ENCODE results near the gene IFI44L.

IFI44L gene

DNA sequence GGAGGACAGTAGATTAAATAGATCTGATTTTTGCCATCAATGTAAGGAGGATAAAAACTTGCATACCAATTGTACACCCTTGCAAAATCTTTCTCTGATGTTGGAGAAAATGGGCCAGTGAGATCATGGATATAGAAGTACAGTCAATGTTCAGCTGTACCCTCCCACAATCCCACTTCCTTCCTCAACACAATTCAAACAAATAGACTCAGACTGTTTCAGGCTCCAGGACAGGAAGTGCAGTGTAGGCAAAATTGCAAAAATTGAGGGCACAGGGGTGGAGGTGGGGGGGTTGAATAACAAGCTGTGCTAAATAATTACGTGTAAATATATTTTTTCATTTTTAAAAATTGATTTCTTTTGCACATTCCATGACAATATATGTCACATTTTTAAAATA is 25.5 kb downstream of the IFI44L start:
- no peak for DNase-seq

DNA sequence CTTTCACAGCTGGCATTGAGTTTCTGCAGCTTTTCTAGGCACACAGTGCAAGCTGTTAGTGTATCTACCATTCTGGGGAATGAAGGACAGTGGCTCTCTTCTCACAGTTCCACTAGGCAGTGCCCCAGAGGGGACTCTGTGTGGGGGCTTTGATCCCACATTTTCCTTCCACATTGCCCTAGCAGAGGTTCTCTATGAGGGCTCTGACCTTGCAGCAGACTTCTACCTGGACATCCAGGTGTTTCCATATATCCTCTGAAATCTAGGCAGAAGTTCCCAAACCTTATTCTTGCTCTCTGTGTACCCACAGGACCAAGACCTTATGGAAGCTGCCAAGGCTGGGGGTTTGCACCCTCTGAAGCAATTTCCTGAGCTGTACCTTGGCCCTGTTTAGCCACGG is 27.0 kb downstream of the IFI44L start:
- DNase-seq: no peak

DNA sequence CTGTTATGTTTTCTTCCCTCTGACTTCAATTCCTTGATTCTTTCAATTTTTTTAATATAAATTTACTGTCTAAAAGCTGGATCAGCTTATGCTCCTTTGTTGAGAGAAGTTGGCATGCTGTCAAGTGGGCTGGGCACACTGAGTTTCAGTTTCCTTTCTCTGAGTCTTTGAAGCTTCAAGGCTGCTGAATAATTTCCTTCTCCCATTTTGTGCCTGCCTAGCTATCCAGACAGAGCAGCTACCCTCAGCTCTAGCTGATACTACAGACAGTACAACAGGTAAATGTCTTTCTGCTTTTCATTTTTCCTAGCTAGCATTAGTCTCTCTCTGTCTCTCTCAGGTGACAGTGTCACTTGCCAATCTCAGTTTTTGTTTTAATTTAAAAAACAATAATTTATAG is 29.4 kb downstream of the IFI44L start, which contains the start of gene IFI44:
TSS of gene IFI44 (plus strand) at position 204 of the 400 bp plus-strand sequence. CDS start 365 bp downstream, outside the sequence.
- DNase-seq: peak; percentile 69

DNA sequence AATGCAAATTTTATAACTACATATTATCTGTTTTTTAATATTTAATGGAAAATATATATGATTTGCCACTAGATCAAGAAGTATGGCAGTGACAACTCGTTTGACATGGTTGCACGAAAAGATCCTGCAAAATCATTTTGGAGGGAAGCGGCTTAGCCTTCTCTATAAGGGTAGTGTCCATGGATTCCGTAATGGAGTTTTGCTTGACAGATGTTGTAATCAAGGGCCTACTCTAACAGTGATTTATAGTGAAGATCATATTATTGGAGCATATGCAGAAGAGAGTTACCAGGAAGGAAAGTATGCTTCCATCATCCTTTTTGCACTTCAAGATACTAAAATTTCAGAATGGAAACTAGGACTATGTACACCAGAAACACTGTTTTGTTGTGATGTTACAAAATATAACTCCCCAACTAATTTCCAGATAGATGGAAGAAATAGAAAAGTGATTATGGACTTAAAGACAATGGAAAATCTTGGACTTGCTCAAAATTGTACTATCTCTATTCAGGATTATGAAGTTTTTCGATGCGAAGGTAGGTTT is 29.9 kb downstream of the IFI44L start:
- DNase-seq: no peak

DNA sequence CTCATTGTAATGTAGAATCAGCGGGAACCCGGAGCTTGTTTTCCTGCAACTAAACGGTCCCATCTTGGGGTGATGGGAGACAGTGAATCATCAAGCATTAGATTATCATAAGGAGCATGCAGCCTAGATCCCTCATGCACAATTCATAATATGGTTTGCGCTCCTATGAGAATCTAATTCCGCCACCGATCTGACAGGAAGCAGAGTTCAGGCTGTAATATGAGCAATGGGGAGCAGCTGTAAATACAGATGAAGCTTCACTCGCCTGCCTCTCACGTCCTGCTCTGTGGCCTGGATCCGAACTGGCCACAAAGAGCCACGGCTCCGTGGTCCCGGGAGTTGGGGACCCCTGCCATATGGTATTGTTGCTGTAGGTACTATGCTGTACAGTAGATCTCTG is 31.0 kb downstream of the IFI44L start:
- no peak for DNase-seq

DNA sequence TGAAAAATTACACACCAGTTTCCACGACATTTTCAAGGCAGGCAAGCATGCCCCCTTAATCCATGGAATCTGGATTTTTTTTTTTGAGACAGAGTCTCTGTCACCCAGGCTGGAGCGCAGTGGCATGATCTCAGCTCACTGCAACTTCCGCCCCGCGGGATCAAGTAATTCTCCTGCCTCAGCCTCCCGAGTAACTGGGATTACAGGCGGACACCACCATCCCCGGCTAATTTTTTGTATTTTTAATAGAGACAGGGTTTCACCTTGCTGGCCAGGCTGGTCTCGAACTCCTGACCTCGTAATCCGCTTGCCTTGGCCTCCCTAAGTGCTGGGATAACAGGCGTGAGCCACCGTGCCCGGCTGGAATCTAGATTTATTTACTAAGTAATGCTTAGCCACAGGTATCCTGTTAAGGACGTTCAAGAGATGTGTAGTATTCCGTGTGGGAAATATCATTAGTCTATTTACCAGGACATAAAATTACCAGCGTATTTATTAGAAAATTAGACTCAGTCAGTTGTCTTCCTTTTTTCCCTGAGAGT is 31.8 kb downstream of the IFI44L start:
- no peak for DNase-seq

DNA sequence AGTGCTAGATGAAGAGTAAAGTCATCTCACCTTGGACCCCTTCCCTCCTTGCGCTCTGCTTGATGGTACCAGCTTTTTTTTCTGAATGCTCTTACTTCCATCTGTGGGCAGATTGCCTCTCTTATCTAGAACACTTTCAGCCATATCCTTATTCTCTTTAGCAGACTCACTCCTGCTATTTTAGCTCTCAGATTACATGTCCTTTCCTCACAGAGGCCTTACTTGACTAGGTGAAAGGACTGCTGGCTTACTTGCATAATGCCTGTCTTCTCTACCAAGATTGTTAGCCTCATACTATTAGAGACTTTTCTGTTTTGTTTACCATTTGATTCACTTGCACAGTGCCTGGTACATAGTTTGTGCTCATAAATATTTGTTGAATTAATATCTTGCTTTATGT is 38.7 kb downstream of the IFI44L start:
- DNase-seq: no peak

DNA sequence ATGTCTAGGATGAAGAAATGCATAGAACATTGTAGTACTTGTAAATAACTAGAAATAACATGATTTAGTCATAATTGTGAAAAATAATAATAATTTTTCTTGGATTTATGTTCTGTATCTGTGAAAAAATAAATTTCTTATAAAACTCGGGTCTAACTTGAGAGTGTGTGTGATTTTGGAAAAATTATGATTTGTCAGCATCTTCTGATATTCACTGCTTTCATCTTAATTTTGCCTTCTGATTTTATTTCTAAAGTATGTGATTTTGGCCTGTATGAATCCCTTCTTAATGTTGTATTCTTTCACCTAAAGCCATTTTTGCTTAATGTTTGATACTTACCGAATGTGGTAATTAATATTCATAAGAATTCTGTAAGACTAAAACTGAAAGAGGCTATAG is 43.7 kb downstream of the IFI44L start:
- no peak for DNase-seq

DNA sequence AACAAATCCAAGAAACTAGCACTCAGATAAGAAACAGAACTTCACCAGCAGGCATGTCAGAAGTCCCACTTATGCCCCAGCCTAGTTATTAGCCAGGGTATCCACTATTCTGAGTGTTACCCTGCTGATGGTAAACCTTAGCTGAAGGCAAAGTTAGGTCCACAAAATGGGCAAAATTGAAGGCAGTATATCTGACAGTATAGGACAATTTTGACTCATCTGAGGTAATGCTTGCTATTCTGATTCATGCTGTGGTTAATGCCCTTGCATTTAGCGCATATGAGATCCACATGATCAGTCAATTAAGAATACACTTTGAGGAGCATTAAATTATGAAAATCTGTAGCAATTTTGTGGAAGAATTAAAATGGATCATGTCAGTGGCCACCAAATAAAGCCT is 44.5 kb downstream of the IFI44L start:
- no peak for DNase-seq

DNA sequence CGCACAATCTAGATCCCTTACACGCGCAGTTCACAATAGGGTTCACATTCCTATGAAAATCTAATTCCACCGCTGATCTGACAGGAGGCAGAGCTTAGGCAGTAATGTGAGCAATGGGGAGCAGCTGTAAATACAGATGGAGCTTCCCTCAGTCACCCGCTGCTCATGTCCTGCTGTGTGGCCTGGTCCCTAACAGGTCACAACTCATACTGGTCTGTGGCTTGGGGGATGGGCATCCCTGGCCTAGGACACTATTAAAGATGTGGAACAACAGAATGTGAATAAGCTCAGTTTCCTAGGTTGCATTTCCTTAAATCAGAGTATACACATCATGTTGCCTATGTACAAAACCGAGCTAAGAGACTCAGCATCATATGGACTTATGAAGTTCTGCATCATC is 45.6 kb downstream of the IFI44L start:
- no peak for DNase-seq

DNA sequence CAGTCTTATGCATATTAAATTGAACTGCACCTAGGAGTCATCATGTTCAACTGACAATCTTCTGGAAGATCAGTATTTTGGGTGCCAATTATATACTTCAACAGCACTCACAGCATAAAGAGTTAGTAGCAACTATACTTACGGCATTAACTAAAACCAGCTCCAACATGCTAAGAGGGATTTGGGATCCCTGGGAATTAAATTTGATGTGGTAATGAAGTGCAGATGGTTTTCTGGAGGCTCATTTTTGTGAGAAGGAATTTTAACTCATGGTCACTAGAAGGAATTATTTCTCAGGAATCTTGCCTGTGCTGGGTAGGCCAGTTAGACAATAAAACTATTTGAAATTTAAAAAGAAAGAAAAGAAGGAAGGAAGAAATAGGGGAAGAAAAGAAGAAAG is 47.7 kb downstream of the IFI44L start:
- DNase-seq: no peak

DNA sequence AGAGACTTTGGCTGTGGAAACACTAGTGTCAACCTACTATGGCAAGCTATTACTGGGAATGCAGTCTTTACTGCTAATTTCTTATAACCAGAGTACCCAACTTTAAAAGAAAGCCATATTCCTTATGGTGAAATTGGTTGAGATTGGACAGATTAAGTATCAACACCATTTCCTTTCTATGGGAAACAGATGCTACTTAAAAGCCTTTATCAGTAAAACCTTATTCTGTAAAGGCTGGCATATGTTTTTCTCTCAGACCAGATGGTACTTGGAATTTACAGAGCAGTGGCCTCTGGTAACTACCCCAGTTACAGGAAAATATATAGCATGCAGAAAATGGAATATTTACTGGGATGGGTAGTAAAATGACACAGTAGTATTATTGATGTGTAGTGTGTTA is 48.2 kb downstream of the IFI44L start:
- DNase-seq: no peak

DNA sequence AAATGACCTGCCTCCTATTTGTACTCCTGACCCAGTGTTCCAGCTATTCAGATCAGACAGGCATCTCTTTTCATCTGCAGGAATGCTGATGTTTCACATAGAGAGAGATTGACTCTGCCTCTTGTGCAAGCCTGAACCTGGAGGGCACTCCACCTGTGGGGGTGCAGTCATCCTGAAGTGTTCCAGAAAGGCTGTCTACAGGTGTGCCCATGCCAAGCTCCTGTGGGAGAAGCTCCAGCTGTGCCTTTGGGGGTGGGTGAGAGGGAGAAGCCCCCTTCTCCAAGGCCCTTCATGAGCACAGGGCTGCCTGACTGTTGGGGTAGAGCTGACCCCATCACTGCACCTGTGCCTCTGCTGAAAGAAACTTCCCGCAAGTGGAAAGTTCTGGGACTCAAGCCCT is 52.2 kb downstream of the IFI44L start:
- DNase-seq: no peak

DNA sequence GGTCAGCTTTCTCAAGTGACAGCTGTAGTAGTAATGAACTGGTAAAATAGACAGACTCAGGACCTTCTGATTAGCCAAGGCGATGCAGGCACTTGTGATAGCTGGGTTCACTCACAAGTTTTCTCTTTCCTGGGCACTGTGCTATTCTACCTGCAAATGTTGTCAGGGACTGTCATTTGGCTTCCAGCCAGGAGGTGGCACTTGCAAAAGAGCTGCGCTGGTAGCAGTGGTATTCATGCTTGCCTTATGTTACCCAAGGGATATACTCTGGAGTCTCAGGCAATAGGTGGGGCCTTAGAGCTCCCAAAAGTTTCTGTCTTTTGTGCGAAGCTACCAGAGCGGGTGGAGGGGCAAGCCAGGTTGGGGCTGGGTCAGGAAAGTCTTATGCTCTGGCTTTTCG is 52.9 kb downstream of the IFI44L start:
- DNase-seq: no peak

DNA sequence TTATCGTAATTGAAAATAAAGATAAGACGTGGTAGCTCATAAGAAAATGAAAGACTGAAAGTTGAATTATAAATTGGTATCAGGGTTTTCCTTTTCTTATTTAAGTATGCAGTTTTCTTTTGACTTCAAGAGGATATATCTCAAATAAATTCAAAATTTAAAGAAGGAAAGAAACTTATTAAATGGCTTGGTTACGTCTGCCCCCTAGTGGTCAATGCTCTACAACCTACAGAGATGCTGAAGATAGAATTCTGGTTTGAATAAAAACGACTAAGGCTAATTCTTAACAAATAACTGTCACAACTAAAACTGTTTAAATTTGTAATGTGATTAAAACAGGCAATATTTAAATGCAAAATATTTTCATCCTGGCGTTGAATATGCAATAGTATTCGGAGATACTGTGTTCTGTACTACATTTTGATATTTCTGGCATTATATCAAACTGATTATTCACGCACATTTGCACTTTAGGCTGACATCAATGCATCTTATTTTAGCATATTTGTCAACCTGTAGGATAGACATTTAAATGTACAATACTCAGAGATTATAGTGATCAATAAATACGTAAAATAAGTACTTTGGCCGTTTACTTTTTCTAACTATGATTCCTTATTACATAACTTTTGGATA is 56.2 kb downstream of the IFI44L start:
- DNase-seq: no peak

DNA sequence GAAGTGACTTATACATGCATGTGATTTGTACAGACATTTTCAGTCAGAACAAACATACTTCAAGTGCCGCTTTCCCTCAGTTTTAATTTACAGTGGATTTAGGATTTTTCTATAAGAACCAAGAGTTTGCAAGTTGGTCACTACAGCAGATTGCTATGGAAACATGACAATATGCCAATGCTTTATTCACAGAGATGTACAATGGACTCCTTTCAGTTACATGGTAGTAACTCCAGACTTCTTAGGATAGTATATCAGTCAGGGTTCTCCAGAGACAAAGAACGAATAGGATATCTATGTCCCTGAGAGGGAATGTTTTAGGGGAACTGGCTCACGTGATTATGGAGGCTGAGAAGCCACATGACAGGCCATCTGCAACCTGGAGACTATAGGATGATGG is 56.7 kb downstream of the IFI44L start:
- no peak for DNase-seq

DNA sequence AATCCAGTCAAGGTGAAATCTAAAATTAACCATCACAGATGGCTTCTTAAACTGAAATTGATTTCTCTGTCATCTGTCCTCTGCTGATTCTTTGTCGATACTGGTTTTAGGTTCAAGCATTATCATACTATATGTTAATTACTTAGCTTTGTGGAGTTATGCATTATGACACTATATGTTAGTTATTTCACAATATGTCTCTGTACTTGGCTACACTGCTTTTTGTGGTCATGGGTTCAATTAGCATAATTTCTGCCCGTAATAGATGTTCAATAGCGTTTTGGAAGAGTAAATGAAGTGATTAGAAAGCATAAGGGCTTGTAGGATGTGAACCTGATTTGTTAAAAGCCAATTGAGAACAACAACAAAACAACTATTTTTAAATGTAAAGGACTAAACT is 57.5 kb downstream of the IFI44L start:
- DNase-seq: no peak

DNA sequence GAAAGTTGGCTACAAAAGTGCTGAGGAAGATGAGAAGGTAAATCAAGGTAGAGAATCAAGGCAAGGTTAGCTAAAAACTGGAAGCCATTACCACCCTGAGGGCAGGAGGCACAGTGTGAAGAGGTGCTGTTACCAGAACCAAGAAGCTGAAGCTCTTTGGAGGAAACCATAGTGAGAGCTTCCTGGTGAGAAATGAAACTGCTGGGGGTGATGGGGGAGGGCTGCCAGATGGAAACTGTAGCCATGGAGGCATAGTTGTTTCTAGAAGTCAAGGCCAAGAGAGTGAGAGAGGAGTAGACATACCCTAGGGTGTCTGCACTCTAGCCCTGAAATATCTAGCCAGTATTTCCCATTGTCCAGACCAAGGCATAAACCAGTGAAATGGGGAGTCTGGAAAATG is 58.1 kb downstream of the IFI44L start:
- no peak for DNase-seq

DNA sequence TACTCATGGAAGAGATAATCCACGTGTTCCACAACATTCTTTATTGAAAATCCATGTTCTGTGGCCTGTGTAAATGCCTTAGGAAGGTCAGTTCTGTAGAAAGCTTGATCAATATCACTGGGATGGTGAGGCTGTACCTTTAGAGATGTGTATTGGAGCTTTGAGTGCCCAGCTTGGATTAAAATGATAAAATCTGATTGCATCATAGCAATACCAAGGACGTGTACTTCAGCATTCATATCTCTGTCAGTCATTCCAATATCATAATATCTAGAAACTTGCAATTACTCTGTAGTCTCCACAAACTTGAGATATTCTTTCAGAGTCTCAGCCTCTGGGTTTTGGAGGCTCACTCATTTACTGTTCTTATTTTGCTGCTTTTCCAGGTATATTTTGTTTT is 61.0 kb downstream of the IFI44L start:
- DNase-seq: no peak

DNA sequence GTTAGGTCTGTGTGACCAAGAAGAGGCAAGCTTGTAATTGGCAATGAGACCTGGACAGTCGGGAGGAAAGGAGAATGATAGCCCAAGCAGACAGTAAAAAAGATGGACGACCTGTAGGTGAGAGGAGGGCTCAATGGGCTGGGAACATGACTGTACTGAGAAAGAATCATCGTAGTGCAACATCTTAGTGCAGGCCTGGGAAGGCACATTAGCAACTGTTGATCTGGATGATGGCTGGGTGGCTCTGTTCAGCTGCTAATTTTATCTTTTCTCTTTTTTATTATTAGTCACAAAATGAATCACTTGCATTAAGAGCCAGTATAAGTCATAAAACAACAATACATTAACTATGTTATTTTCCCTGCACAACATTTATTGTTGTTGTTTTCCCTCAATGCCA is 62.2 kb downstream of the IFI44L start:
- no peak for DNase-seq

DNA sequence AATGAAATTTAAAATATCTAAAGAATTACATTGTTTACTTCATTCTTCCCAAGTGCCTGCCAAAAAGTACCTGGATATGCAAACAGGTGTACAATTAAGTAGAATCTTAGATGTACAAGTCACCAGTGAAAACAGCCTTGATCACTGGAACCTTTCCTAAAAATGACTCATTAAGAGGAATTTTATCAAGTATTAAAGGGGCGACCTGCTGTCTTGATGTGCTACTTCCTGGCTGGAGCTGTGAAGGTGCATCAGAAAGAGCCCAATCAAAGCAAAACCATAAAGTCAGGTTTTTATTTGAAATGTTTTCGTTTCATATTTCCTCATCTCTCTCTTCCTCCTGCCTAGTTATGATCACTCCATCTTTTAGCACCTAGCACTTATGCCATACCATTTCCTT is 62.8 kb downstream of the IFI44L start:
- no peak for DNase-seq

DNA sequence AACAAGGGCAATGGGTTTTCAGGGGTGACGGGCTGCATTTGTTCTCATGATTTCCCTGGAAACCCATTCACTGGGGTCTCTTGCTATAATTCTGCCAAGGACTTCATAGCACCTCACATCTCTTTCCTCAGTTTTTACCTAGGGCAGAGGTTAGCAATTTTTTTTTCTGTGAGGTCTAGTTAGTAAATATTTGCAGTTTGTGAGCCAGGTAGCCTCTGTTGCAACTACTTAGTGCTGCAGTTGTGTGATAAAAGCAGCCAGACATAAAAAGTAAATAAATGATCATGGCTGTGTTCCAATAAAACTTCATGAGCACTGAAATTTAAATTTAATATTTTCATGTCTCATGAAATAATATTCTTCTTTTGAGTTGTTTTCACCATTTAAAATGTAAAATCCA is 67.1 kb downstream of the IFI44L start:
- DNase-seq: no peak

DNA sequence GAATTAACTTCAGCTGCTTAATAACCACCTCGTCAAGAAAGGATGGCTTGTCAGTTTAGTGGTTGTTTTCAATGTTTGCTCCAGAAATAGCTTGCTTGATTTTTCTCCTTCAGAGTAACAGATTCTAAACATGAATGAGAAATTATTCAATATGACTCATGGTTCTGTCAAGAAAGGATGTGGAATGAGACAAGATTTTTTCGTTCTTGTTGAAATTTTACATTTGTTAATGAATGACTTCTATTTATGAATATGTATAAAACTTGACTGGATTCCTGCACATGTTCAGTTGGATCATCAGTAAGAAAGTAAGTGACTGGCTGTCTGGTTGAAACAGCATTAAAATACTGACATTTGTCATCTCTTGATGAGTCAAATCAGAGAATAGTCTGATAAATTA is 67.7 kb downstream of the IFI44L start:
- DNase-seq: no peak

DNA sequence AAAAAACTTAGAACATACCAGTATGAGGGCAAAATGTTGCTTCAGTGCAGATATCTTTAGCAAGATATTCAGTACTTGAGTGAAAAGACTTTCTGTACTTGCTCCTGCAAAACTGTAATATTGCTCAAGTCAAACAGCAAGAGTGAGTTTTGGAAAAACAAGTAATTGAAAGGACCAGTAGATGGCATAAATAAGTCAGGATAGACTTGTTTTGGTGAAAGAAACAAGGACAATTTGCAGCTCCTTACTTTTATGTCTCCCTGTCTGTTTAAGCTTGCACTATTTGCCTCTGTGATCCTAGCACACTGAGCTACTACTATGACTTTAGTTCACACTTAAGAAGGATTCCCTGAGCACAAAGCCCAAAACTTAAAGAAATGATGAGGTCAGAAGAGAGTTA is 68.4 kb downstream of the IFI44L start:
- DNase-seq: no peak

DNA sequence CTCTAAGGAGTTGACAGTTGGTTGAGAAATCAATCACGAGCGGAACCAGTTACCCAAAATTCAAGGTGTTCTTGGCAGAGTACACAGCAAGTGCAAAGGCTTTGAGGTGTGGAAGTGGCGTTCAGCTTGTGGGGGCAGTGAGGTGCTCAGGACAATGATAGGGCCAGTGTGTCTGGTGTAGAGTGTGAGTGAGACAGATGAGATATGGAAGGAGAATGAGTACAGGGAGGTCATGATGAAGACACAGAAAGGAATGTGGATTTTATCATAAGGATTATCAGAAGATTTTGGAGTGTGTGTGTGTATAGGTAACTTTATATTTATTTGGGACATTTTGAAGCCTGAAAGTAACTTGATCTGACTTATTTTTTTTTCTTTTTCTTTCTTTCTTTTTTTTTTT is 70.3 kb downstream of the IFI44L start:
- no peak for DNase-seq
